GM10266 (cell line): Measurements from ENCODE around the gene SLC6A6.

Experiments used
- DNase-seq: peaks from one replicate; pipeline ENCODE4 v3.0.0; 2012; ENCODE audit errors: extremely low spot score
- TF ChIP-seq, protein P1 (sequence below): IDR thresholded peaks from 2 replicates; pipeline ENCODE4 v1.5.1; 2012; ENCODE audit warnings: mild to moderate bottlenecking, low read depth; ENCODE audit not compliant: control insufficient read depth, insufficient read depth; ENCODE audit errors: missing control alignments

The SLC6A6 gene

GRCh38 chr3:14361068-14361677 is 41.2 kb upstream of the SLC6A6 start:
- TF ChIP-seq, protein P1, sequence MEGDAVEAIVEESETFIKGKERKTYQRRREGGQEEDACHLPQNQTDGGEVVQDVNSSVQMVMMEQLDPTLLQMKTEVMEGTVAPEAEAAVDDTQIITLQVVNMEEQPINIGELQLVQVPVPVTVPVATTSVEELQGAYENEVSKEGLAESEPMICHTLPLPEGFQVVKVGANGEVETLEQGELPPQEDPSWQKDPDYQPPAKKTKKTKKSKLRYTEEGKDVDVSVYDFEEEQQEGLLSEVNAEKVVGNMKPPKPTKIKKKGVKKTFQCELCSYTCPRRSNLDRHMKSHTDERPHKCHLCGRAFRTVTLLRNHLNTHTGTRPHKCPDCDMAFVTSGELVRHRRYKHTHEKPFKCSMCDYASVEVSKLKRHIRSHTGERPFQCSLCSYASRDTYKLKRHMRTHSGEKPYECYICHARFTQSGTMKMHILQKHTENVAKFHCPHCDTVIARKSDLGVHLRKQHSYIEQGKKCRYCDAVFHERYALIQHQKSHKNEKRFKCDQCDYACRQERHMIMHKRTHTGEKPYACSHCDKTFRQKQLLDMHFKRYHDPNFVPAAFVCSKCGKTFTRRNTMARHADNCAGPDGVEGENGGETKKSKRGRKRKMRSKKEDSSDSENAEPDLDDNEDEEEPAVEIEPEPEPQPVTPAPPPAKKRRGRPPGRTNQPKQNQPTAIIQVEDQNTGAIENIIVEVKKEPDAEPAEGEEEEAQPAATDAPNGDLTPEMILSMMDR: no peak
- no peak for DNase-seq

DNA sequence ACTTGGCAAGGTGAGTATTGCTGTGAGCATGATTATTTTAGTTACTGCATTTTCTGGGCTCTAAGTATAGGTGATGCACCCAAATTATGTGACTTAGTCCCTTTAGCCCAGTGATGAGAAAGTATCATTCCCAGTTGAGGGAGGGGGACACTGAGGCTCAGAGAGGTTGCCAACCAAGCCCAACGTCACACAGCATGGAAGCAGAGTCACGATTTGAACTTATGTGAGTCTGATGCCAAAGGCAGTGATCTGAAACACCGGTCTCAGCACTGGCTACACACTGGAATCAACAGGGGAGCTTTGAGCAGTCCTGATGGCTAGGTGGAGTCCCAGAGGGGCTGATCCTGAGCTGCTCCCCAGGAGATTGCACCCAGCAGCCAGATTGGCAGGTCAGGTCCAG is 39.5 kb upstream of the SLC6A6 start:
- TF ChIP-seq, protein P1: no peak
- DNase-seq: no peak

- TF ChIP-seq, protein P1: no peak
- DNase-seq: no peak
Measured at GRCh38 chr3:14363379-14363778, 39.0 kb upstream of the SLC6A6 start.

DNA sequence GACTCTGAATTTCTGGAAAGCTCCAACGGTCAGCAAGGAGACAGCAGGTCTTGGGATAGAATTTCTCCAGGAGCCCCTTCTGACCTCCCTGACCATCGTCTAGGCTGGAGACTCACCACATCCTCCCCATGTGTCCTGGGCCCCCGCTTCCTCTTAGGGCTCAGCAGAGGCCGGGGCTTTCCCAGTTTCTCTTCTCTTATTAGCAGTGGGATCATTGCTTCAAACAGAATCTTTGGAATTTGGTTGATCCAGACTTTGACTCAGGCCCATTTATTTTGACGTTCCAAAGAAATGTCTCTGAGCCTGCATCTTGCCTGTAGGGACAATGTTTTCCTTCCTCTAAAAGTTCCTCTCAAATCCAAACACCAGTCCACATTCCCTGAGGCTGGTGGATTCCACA is 38.4 kb upstream of the SLC6A6 start:
- DNase-seq: no peak
- TF ChIP-seq, protein P1: no peak

- DNase-seq: no peak
- TF ChIP-seq, protein P1: no peak
Measured at GRCh38 chr3:14364580-14365292, 37.7 kb upstream of the SLC6A6 start.

GRCh38 chr3:14366248-14366647 is 36.2 kb upstream of the SLC6A6 start:
- TF ChIP-seq, protein P1: no peak
- DNase-seq: no peak
